ENCODE data around the gene SEMA4D. TPM values are rescaled to one million over a fixed set of nuclear protein-coding genes. Genes with fewer than 3 reads are reported as not detected.
A peak's percentile ranks its signal among the peaks of the same experiment; 100 is the strongest.

The SEMA4D gene
- total RNA-seq, 4 donors from 2014 or later = 37.3 to 50.1 (median 42.6) TPM

- no peak overlapping the region for H3K4me3 ChIP-seq
- 87% methylated on average over 3 of the region's 6 CpGs for WGBS
- no peaks in the 10 kb centered on the region for H3K27me3 ChIP-seq
- H3K9me3 ChIP-seq = no peaks in the 10 kb centered on the region
- H3K27ac ChIP-seq = no peak overlapping the region
- TF ChIP-seq POLR2A (IDR thresholded peaks at IDR 0.05) = no peak
- TF ChIP-seq CTCF (IDR thresholded peaks at IDR 0.05) = no peak
- TF ChIP-seq POLR2AphosphoS5 (IDR thresholded peaks at IDR 0.05) = no peak
- no peak for TF ChIP-seq EP300 (IDR thresholded peaks at IDR 0.05)
- no peaks in the 10 kb centered on the region for H3K36me3 ChIP-seq
- DNase-seq (ENCODE audit: low spot score in 2 of 2) = no peak
- H3K4me1 ChIP-seq = peaks cover 18% of the 10 kb centered on the region
Measured at GRCh38 chr9:89502038-89502601, 4.2 kb upstream of the SEMA4D start.

DNA sequence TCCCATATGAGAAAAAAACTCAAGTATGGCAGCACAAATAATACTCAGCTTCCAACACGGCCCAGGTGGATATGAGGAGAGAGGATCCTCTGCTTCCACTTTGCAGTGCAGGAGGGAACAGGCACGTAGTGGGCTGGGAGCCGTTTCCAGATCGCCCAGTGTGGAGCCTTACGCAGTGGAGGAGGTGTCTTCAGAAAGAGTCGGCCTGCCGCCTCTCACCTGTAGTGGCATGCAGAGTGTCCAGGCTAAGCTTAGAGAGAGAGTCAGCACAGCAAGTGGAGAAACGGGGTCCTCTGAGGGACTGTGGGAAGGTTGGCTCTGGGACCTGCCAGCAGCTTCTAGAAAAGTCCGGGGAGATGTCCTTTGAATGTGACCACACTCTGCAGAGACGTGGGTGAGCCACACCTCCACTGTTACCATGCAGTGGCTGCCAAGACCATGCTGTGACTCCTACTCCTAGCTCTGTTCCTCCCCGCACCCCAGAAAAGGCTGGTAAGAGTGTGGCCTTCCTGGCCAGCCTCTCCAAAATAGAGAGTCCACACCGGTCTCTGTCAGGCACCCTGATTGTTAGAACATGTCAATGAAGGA lies 3.5 kb upstream of the SEMA4D start:
- peaks cover 25% of the 10 kb centered on the region for H3K4me1 ChIP-seq
- DNase-seq (ENCODE audit: low spot score in 2 of 2) = no peak
- H3K9me3 ChIP-seq = no peaks in the 10 kb centered on the region
- no peak overlapping the region for H3K4me3 ChIP-seq
- H3K36me3 ChIP-seq = no peaks in the 10 kb centered on the region
- 73% methylated on average over 12 of the region's 12 CpGs for WGBS
- H3K27ac ChIP-seq = no peak overlapping the region
- H3K27me3 ChIP-seq = no peaks in the 10 kb centered on the region
- TF ChIP-seq EP300 (IDR thresholded peaks at IDR 0.05) = no peak
- no peak for TF ChIP-seq POLR2A (IDR thresholded peaks at IDR 0.05)
- no peak for TF ChIP-seq POLR2AphosphoS5 (IDR thresholded peaks at IDR 0.05)
- TF ChIP-seq CTCF (IDR thresholded peaks at IDR 0.05) = no peak

DNA sequence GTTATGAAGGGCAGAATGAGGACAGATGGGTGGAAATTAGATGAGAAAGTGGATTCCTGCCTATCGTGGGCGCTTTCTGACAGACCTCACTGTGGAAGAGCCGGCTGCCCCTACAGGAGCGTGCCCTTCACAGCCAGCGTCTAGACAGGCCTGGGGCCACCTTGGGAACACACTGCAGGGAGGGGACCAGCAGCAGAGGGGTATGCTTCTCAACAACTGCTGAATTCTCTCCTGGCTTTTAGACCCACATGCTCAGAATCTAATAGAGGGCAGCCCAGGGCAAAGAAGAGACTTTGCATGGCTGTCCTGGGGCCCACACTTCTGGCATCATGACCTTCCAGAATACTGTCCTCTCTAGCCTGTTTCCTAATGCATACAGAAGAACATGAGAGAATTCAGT lies 2.1 kb upstream of the SEMA4D start:
- Histone ChIP-seq H3K36me3 (no peaks in the 10 kb centered on the region), H3K4me3 (no peak overlapping the region), H3K27me3 (no peaks in the 10 kb centered on the region), H3K4me1 (peaks cover 34% of the 10 kb centered on the region), H3K9me3 (no peaks in the 10 kb centered on the region), H3K27ac (no peak overlapping the region)
- TF ChIP-seq EP300 (IDR thresholded peaks at IDR 0.05) (no peak), POLR2A (IDR thresholded peaks at IDR 0.05) (no peak), POLR2AphosphoS5 (IDR thresholded peaks at IDR 0.05) (no peak), CTCF (IDR thresholded peaks at IDR 0.05) (no peak)
- no peak for DNase-seq (ENCODE audit: low spot score in 2 of 2)
- WGBS = 93% methylated on average over 5 of the region's 5 CpGs

GRCh38 chr9:89498852-89499480 lies 1.1 kb upstream of the SEMA4D start:
- DNase-seq (ENCODE audit: low spot score in 2 of 2) = no peak
- Histone ChIP-seq H3K4me3 (no peak overlapping the region), H3K27me3 (no peaks in the 10 kb centered on the region), H3K4me1 (peaks cover 36% of the 10 kb centered on the region), H3K9me3 (no peaks in the 10 kb centered on the region), H3K27ac (no peak overlapping the region), H3K36me3 (no peaks in the 10 kb centered on the region)
- 45% methylated on average over 2 of the region's 7 CpGs for WGBS
- TF ChIP-seq CTCF (IDR thresholded peaks at IDR 0.05) (no peak), POLR2AphosphoS5 (IDR thresholded peaks at IDR 0.05) (no peak), POLR2A (IDR thresholded peaks at IDR 0.05) (no peak), EP300 (IDR thresholded peaks at IDR 0.05) (no peak)

DNA sequence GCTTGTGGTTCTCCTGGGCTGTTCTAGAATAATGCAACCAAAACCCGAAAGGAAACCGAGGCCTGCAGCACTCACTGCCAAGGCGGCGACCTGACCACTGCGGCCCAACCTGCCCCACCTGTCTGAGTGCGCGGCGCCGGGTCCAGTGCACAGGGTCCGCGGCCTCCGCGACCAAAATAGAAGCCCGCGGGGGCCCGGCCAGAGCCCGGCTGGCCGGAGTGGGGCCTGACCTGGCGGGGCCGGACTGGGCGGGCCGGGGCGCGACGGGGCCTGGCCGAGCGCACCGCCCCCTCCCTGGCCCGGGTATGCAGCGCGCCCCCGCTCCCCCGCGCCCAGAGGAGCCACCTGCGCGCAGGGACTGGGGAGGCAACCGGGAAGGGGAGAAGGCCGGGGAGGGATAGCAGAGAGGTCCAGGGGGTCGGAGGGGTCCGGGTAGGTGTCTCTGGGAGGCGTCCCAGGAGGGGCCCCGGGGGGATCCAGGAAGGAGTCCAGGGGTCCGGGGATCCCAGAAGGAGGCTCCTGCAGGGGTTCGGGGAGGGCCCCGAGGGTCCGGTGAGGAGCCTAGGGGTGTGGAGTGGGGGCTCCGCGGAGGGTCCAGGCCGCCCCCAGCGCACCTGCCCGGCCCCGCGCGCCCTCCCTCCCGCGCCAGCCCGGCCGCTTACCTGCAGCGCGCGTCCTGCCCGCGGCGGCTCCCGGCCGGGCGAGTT lies 503 bp downstream of the SEMA4D start:
- H3K4me3 ChIP-seq = peak overlapping the region; percentile 70
- H3K36me3 ChIP-seq = no peaks in the 10 kb centered on the region
- H3K4me1 ChIP-seq = peaks cover 36% of the 10 kb centered on the region
- H3K9me3 ChIP-seq = no peaks in the 10 kb centered on the region
- DNase-seq (ENCODE audit: low spot score in 2 of 2) = no peak
- H3K27ac ChIP-seq = peak overlapping the region; percentile 24
- 2% methylated on average over 12 of the region's 67 CpGs for WGBS
- no peaks in the 10 kb centered on the region for H3K27me3 ChIP-seq
- TF ChIP-seq POLR2A (IDR thresholded peaks at IDR 0.05) (no peak), POLR2AphosphoS5 (IDR thresholded peaks at IDR 0.05) (no peak), EP300 (IDR thresholded peaks at IDR 0.05) (no peak), CTCF (IDR thresholded peaks at IDR 0.05) (no peak)
